SW480 (cell line): ENCODE data around the gene NGF.

Experiments
- DNase-seq: peaks from one replicate; pipeline ENCODE4 v3.0.0-alpha.2; 2016; ENCODE audit warnings: low spot score

Gene NGF

GRCh38 chr1:115283249-115283648 is 54.8 kb downstream of the NGF start:
- no peak for DNase-seq

DNA sequence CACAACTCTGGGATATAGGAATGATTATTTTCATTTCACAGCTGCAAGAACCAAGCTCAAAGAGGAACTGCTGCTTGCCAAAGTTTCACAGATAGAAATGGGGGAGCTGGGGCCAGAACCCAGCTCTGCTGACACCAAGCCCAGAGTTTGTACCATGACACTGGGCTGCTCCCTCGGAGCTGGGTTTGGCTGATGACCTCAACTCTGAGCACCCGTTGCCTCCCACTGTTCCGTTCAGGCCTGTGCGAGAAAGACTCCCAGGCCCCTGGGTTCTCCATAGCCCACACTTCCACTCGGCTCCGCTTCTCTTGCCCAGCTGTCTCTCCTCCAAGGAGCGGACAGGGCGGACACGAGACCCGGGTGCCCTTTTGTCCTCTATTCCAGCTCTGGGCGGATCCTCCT is 55.2 kb downstream of the NGF start:
- DNase-seq: no peak

DNA sequence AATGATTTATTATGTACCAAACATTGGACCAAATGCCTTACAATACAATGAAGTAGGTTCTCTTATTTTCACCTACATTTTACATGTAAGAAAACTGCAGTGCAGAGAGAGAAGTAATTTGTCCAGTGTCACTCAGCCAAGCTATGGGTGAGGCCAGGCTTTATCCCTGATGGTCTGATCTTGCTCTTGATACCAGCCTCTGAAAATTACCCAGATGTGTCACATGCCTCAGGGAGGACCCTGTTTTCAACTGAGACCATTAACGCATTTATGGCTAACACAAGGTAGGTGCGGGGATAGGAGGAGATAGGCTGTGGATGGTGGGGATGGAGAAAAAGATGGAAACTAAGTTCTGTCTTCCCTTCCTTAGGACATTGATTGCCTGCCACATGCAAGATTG is 56.9 kb downstream of the NGF start:
- DNase-seq: no peak

DNA sequence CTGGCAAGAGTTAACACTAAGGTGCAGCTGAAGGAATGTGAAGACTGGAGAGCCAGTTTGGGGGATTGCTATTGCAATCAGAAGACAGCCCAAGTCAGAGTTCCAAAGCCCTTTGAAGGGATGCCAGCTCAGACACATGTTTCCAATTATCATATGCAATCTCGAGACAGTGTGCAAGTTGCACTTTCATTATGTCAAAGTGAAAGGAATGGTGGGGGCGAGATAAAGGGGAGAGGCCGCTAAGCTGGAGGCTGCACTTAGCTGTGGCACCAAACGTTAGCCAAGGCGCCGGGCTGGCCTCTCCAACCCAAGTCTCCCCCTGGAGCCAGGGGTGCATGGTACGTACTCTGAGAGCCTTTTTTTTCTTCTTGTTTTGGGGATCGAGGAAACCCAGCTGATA is 58.0 kb downstream of the NGF start:
- DNase-seq: no peak

- DNase-seq: no peak
Observed at GRCh38 chr1:115278211-115278610, 59.8 kb downstream of the NGF start.

DNA sequence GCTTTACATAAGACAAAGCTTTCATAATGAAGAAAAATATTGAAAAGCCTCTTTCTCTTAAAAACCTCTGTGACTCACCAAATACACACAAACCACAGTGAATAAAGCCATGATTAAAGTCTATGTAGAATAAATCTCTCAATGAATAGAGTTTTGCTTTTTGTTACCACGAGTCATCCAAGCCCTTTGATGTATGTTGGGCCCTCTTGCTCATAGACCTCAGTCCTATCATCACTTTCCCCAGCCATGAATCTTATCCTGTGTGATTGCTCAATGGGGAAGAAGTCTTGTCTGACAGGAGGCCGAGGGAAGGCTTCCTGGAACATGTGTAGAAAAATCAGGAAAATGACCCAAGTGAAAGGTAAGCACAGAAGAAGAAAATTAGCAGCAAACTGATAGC is 60.8 kb downstream of the NGF start:
- no peak for DNase-seq

DNA sequence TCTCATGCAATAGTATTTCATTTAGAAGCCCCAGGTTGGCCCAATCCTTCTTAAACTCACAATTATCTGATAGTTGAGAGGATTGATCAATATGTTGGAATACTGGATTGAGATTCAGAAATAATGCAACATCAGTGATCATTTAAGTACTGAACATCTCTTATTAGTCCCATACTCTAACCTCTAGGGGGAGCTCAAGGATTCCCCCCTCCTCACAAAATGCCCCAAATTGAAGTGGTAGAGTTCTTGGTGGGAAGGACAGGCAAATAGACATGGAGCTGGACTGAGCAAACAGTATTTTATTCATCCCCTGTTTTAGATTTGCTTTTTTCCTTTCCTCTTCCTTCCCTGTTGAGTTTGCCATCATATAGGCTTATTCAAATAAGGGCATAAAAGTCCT is 62.8 kb downstream of the NGF start:
- DNase-seq: peak; percentile 6

DNA sequence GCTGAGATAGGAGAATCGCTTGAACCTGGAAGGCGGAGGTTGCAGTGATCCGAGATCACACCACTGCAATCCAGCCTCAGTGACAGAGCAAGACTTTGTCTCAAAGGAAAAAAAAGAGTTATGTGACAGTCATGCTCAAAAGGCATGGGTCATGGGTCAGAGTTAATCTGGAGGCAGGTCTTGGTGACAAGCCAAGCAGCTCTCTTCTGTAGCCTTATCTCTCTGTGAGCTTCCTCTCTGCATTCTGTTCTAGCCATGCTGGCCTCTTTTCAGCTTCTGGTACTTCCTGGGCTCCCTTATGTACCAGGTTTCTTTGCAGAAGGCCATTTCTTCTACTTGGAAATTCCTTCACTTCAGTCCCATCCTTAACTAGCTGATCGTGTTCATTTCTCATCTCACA is 63.6 kb downstream of the NGF start:
- no peak for DNase-seq

DNA sequence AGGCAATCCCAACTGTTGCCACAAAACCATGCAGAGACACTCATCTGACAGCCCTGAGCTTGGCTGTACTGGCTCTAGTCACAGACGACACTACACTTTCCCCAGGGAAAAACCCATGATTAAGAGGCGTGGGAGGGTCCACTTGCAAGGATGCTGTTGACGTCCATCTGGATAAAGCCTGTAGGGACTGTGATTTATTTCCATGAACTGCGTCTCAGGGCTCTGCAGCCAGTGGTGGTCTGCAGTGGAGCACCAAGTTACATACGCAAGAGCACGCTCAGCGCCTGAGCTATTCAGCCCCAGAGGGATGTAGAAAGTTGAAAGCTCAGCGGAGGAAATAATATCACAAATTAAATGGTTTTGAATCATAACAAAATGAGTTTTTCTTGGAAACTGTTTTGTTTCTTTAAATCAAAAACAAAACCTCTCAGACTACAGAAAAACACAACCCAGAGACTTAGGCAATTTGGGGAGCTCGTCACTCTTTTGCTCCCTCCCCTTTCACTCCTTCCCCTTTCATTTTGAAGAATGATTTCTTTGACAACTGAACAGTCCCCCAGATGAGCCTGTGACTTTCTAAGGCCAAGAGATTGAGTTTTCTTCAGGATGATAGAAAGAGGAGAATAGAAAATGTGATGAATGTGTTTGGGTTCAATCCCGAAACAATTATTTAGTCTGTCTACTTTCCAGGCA is 71.2 kb downstream of the NGF start:
- no peak for DNase-seq

DNA sequence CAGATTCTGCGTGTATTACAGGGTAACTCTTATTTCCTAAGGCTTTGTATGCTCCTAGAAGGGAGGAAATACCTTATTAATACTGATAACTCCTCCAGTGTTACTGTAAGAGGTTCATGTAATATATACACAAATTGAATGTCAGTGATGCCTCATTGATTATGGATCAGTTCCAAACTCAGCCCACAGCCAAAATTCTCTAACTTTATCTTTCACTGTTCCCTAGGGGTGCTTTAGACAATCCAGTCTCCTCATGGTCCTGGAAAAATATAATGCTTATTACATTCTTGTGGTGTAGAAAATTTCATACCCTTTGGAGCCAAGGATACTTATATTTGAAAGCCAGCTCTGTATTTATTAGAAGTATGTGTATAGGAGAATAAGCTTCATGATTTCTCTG is 73.0 kb downstream of the NGF start:
- DNase-seq: no peak

GRCh38 chr1:115262886-115263285 is 75.2 kb downstream of the NGF start:
- DNase-seq: no peak

DNA sequence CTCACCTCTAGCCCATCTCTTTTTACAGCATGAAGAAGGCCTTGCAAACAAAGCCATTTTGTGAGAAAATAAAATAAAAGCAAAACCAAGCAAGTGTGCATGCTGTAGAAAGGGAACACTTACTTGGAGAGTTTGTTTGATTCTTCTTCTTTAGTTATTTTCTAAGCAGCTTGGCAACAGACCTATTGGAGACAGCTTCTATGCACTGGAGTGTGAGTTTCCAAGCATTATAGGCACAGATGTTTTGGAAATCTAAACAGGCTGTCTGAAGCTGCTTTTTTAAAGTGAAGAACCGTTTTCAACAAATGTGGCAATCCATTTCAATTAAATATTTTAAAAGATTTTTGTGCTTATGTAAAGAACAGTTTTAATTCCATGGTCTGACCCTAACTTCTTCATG is 76.6 kb downstream of the NGF start:
- DNase-seq: no peak

- no peak for DNase-seq
Observed at GRCh38 chr1:115258302-115258866, 79.7 kb downstream of the NGF start.

DNA sequence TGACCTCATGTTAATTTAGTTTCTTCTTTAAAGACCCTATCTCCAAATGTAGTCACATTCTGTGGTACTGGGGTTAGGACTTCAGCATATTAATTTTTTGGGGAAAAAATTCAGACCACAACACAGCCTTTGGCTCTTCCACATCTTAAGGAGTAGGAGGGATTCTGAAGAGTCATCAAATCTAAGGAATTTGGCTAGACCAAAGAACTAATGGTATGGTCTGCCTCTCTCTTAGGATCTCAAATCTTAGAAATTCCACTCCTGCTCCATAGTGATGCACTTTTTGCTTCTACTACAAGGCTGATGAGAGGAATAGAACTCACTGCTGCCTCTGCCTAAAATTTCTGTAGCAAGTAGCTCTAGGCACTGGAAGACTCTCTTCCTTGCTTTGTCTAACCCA is 80.5 kb downstream of the NGF start:
- no peak for DNase-seq

DNA sequence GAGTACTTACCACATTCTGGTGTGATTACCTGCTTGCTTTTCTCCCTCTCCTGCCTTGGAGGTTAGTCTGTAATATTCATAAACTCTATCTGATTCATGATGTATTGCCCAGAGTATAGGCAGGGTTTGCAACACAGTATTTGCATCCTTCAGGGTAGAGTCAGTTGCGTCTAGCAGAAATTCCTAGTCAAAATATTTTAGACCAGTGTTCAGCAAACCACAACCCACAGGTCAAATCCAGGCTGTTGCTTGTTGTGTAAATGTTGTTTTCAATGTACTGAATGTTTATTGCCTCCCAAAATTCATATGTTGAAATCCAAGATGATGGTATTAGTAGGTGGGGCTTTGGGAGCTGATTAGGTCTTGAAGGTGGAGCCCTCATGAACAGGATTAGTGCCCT is 82.9 kb downstream of the NGF start:
- DNase-seq: no peak

GRCh38 chr1:115252585-115252984 is 85.5 kb downstream of the NGF start:
- DNase-seq: no peak

DNA sequence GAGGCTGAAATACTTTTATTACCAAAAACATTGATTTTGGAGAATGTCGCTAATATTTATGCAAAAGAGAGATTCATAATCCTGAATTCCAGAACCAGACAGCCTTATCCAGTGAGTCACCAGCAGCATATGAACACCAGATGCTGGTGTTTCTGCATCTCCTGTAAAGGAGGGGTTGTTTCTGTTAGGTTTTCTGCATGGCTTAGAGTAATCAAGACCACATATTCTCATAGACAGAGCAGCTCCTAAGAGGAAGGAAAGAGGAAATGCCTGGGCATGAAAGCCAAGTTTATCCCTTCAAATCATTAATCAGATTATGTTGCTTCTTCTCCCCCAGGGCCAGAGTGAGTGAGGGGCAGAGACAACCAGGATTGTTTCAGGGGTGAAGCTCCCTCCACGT is 86.2 kb downstream of the NGF start:
- DNase-seq: no peak

DNA sequence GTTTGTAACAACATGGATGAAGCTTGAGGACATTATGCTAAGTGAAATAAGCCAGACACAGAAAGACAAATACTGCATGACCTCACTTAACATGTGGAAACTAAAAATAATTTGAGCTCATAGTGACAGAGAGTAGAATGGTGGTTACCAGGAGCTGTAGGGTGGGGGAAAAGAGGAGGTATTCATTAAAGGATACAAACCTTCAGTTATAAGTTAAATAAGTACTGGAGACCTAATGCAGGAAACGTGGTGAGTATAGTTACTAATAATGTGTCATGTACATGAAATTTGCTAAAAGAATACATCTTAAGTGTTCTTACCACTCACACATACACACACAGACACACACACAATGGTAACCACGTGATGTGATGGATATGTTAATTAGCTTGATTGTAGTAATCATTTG is 86.7 kb downstream of the NGF start:
- DNase-seq: no peak

GRCh38 chr1:115246526-115246925 is 91.5 kb downstream of the NGF start:
- DNase-seq: no peak

DNA sequence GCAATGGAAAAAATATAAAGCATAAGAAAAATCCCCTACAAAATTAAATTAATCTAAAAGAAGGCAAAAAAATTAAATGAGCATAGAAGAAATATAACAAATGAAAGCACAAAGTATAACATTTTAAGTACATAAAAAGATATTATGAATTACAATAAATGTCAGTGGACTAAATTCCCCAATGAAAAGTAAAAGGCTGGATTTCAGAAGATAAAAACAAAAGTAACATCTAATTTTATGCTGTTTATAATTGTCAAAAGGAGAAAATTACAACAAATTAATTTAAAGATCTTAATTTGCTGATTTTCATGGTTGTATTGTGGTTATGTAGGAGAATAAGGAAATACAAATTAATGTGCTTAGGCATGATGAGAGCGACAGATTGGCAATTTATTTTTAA is 92.8 kb downstream of the NGF start:
- no peak for DNase-seq

DNA sequence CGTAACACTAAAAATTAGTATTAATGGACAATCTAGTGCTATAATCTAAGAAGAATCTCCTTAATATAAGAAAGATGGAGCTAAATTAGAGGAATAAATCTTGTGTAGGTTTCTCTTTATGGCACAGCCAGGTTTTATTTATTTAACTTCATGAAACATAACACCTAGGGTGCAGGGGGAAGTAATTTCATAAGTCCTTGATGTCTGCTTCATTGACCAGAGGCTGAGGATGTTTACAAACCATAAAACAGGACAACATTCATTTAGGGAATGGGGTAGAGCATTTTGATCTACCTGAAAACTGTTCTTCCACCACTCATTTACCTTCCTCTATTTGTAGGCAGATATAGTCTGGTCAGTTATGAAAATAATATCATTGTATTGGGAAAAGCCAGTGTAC is 95.5 kb downstream of the NGF start:
- DNase-seq: no peak

DNA sequence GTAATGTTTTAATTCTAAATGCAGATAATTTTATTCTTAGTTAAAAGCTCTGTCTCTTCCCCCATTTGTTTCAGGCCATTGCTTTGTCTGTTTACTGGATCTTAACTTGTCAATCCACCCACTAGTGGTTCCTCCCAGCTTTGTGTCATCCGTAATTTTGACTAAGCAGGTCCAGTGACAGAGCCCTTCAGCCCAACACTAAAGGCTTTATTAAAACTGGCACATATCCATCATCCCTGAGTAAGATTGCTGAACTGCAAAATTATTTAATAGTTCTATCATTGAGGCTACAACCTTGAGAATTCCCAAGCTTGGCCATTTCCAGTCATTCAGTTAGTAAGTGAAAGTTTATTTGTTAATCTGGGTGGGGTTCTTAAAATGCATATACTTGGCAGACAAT is 96.7 kb downstream of the NGF start:
- DNase-seq: no peak

DNA sequence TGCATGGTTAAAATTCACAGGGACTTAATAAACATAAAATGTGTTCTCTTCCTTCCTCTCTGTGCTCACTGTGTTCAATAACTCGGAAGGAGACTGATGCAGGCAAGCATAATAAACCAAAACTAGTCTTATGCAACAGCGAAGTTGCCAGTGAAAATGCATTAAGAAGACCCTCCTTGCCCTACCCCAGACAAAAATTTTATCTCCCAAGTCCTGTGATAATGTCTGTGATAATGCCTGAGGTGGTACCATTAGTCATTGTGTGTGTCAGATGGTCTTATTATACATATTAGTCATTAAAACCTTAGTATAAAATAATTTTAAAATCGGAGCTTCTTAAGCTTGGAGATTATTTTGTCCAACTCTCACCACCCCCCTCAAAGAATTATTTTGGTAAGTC is 97.8 kb downstream of the NGF start:
- no peak for DNase-seq

DNA sequence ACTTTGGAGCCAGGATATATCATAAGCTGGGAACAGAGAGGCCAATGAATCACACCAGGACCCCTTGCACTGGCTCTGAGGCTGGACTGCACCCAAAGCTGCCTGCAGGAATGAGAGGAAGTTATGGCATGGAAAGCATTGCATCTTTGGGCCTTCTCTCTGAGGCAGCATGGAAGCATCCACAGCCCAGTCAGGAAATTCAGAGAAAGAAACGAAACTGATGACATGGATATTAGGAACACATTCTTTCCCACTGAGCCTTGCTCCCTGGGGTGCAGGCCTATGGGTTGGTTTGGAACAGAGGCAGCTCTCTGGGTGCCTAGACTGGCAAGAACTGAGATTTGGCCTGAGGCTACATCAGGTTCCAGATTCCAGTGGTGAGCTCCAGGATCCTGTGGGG is 98.6 kb downstream of the NGF start:
- DNase-seq: no peak

DNA sequence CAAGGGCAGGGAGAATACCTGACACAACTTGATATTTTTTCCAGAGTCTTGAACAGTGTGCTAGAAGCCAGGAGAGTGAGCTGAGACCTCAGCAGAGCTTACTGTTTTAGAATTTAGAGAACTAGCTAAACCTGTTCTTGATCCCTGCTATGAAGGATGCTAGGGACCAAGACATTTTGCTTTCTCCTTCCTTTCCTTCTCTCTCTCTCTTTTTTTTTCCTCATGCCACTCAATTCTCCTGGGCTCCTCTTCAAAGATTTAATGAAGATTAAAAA is 99.0 kb downstream of the NGF start:
- DNase-seq: no peak
